Upper lobe of left lung (tissue), 4 donors: ENCODE results near the gene MYO15B.

Experiments
- CTCF ChIP-seq, 6 experiments: fragments of 450-650 bp in 4 of 6; fragments of 200-600 bp in 2 of 6; sonication (generic) in 2 of 6; IDR thresholded peaks; one replicate each; pipeline ENCODE4 v1.5.1; 2016 to 2019; ENCODE audit warnings: antibody characterized with exemption in 6 of 6
- POLR2A ChIP-seq, 4 donors: fragments of 450-650 bp; IDR thresholded peaks; one replicate each; pipeline ENCODE4 v1.5.1; 2016 to 2017; ENCODE audit warnings: antibody characterized with exemption in 4 of 4, mild to moderate bottlenecking in 2 of 4
- POLR2AphosphoS5 ChIP-seq, 2 donors: sonication (generic); formaldehyde crosslinking; IDR thresholded peaks; one replicate each; pipeline ENCODE4 v1.5.1; 2017; ENCODE audit warnings: antibody characterized with exemption in 2 of 2

- TF ChIP-seq CTCF (IDR thresholded peaks at IDR 0.05) (no peak), POLR2A (IDR thresholded peaks at IDR 0.05) (no peak), POLR2AphosphoS5 (IDR thresholded peaks at IDR 0.05) (no peak)
These were observed 49.5 kb downstream of the MYO15B start for GRCh38 chr17:75637143-75637538.
